M059J (cell line): ENCODE results near the gene TNIP1. TPM values are rescaled to one million over a fixed set of nuclear protein-coding genes. Genes with fewer than 3 reads are reported as not detected.

Experiments
- DNase-seq: peaks from one replicate; pipeline ENCODE4 v3.0.0-alpha.2; 2012; ENCODE audit warnings: low read depth
- total RNA-seq: library from RNA; depleted of rRNA; stranded (reverse); fragments of >200 nt; shearing (Covaris generic); gene quantifications from 2 replicates; pipeline ENCODE4 v1.2.3, GENCODE V29; 2014

TNIP1 gene
- total RNA-seq, 1 experiment from 2014 or later: 116 TPM

DNA sequence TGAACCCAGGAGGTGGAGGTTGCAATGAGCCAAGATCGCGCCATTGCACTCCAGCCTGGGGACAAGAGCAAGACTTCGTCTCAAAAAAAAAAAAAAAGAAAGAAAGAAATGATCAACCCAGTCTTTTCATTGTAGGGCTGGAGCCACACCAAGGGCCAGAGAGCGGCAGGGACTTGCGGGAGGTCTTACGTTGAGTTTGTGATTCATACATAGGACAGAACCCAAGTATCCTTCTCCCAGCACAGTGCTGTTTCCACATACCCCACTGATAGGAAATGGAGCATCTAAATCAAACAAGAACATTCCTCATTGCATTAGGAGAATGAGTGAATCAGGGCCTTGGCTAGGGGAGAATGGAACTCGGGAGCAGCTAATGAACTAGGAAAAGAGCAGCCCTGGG is 3.5 kb upstream of the TNIP1 start:
- DNase-seq: no peak

DNA sequence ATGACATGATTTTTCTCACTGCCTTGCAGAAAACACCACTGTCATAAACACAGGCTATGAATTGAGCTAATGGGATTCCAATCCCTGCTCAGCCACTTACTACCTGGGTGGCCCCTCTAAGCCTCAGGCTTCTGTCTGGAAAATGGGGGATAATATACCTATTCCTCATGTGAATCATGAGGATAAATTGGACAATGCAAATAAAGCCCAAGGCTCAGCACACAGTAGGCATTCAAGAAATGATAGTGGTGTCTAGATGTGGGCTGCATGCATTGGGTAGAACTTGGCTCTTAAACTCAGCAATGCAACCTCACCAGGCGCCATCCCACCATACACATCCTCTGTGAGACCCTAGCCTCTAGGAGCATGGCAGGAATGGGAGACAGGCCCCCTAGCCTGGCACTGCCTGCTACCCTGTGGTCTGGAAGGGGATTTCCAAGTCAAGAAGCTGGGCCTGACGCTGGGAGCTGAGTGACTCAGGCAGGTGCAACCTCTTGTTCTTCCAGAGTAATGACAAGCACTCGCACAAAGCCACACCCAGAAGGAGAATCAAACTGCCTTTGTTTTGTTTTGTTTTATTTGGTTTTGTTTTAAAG is 2.3 kb upstream of the TNIP1 start:
- DNase-seq: peak; percentile 84

DNA sequence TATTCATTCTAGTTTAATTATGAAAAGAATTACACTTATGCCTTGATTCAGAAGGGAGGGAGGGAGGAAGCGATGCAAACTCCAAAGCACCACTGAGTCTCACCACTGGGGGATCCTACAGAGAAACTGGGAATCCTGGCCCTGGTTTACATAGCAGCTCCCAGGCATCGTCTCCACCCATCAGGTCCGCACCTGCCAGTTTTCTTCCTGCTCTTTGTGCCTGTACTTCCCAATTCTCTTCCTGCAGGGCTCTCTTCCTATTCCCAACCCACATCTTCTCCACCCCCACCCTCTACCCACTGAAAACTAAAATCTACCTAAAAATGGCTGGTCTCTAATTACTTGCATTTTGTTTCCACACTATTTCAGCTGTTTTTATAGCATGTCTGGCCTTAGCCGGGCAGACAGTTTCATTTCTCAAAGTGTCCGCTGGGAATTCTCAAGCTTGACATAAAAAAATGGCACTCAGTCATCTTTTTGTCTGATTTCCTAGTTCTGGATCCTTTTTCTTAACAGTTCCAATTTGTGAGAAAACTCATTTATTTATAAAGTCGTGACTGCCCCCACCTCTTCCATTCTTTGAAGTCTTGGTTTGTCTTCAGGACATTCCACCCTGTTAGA is 1.6 kb upstream of the TNIP1 start:
- peak; percentile 43 for DNase-seq

DNA sequence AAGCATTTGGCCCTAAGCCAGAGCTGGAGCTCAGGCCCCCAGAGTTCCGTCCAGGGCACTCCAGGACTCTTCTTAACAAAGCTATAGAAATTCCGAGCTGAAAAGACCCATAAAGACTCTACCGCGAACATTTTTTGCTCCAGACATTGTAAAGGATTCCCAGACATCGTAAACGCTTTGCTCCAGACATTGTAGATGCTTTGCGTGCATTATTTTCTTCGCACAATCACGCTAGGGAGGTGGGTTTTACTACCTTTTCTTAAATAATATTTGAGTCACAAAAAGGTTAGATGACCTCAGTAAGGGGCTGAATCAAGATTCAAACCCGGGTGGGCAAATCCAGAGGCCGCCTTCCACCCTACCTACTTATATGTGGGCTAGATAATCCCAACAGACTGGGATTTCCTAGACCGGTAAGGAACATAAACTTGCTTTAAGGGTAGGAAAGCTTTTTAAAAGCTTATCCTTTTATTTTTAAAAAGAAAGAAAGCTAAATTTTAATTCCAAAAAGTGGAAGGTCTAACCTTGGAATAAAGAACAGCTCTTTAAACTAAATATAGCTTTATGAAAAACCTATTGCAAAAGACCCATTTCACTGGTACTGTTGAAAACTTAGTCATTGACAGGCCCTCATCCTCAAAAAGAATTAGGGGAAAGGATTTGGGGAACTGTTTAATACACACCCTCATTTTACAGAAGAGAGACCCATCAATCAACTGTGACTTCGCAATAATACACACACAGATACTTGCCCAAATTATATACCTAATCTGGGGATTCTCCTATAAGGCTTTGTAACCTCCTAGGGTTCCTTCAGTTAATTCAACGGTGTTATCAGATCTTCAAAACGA is 822 bp upstream of the TNIP1 start:
- DNase-seq: peak; percentile 71

DNA sequence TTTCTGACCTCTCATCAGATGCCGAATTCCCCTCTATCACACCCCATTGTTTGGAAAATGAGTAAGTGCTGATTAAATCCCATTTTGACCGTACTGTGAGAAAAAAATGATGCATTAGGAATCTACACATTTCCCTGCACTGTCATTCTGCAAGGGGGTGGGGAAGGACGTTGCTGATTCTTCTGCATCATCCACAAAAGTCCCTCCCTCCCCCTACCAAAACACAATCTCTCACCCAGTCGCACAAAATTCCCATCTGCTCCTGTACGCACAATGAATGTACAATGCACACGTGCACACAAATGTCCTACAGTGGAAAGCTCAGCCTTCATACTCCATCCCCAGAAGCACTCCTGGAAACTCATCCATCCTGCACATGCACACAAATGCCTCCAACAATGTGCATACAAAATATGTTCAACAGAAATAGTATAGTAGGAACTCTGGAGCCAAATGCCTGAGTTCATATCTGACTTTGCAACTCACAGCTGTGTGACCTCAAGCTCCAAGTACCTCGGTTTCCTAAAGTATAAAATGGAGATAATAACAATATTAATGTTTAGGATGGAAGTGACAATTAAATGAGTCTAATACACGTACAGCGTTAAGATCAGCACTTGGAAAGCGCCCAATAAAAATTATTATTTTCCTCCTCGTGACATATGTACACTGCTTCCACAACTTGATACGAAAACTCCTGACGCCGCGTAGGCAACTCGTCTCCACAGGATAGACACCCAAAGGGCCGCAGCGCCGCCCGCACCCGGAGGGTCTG is 809 bp downstream of the TNIP1 start:
- DNase-seq: peak; percentile 80

DNA sequence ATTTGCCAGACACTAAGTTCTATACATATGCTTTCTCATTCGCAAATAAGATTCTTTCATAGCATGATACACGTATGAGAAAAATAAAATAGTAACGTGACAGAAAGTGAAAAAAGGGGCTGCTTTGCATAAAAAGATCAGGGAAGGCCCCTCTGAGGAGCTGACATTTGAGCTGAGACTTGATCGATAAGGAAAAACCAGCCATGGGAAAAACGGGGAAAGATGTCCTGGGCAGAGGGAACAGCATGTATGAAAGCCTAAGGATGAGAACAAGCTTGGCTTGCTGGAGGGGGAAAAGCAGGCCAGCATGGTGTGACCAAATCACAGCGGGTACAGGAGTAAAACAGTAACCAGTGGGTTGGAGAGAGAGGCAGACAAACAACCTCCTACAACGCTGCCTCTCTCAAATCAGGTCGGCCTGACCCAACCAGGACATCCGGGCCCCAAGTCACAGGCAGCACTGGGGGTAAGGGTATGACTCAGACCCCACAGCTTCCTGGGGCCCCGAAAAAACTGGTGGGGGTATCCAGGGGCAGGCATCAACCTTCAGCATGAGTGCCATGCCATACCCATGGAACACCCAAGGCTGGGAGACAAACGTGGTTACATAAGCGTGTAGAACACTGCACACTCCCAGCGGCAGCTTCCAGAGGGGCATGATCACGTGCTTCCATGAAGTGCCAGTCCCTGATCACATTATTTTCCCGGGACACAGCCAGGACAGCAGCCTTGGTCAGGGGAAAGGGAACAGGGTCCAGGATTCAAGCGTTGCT is 2.2 kb downstream of the TNIP1 start:
- DNase-seq: peak; percentile 50

DNA sequence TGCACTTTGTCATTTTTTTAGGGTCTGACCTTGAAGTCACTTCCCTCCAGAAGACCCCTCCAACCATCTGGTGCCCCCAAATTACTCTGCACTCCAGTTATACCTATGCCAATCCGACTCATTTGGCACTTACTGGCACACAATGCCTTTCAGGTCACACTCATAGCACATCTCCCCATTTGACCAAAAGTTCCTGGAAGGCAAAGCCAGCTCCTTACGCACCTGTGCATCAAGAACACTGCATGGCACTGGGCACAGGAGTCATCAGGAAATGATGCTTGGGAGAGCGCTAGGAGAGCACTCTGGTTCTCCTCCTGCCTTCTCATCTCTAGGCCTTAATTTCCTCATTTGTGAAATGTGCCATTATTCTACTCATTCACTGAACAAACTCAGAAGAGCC is 2.9 kb downstream of the TNIP1 start:
- no peak for DNase-seq

DNA sequence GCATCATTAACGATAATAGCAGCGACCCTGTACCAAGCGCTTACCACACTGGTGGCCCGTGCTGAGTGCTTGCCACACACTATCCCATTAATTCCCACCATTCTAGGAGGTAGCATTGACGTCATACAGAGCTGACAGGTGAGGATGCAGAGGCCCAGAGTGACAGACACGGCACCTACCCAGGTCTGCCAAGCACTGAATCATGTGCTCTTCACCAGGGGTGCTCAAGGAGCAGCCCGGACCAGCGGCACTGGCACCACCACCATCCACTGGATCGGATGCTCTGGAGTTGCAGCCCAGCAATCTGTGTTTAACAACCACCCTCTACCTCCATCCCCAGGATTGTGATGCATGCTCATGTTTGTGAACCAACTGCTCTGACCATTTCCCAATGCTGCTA is 3.4 kb downstream of the TNIP1 start:
- no peak for DNase-seq

DNA sequence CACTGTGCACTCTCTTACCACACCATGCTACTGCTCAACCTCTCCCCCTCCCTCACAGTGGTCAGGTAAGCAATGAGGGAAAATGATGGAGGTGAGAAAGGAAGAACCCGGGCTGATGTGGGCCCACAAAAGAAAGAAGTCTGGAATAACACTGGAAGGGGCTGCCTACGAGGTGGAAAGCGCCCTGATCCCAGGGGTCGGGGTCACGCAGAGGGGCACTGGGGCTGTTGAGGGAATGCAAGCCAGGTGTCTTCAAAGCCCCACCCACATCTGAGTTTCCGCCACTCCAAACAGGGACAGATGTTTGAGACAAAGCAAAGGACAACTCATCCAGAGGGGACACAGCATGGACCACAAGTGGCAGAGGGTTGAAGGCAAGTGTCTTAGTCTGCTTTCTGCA is 4.2 kb downstream of the TNIP1 start:
- no peak for DNase-seq

DNA sequence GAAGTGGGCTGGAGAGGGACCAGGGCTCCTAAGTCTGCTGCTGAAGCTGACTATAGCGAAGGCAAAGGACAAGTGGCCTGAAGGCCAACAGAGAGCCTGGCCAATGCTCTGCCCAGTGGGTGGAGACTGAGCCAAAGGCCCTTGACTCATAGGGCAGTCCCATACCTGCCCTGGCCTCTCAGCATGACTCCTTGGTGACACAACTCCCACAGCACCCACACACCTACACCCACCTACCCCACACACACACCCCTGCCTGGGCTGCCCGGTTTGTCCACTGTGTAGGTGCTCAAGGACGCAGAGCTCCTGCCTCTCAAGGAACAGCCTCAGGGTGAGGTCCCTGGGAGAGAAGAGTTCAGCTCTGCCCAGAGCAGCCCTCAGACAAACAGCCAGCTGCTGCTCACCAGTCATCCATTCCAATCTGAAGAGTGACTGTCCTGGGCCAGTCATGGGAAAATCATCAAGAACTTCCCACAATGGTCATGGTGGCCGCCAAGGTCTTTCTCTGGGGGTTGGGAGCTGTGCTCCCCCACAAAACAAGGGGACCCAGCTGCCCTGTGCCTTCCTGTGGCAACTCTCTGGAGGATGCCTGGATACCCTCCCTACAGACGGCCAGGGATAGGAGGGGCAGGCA is 5.0 kb downstream of the TNIP1 start:
- DNase-seq: peak; percentile 87

DNA sequence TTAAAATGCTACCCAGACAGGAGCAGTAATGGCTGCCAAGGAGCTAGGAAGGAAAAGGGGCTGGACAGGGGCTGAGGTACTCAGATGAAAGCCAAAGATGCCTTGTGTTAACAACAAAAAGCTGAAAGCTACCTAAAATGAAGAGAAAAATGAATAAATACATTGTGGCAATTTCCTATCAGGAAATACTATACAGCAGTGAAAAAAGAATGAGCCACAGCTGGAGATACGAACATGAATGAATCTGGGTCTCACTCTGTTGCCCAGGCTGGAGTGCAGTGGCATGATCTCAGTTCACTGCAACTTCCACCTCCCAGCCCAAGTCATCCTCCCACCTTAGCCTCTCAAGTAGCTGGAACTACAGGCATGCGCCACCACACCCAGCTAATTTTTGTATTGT is 6.3 kb downstream of the TNIP1 start:
- no peak for DNase-seq

DNA sequence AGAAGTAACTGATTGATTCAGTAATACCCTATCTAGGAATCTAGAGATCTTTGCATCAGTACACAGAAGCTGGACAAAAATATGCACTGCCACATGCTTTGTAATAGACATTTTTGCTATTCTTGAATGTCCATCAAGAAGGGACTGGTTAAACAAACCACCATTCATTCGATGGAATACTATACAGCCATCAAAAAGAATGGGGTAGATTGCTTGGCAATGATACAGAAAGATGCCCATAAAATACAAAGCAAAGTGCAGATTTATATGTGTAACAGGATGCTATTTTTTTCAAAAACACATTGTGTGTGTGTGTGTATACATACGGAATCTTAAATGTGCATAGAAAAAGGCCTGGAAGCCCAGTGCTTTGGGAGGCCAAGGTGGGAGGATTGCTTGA is 7.6 kb downstream of the TNIP1 start:
- no peak for DNase-seq

DNA sequence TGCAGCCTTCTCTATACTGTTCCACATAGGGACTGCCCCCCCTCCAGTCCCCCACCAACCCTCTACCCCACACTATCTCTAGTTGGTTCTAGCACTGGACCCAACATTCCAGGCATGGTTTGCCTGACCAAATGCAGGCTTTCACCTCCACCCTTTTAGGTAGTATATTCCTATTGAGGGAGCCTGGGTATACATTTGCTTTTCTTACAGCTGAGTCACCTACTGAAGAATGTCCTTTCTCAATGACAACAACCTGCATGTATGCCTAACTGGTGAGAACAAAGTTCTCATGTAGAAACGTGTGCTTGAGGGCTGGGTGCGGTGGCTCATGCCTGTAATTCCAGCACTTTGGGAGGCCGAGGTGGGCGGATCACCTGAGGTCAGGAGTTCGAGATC is 8.2 kb downstream of the TNIP1 start:
- peak; percentile 92 for DNase-seq

DNA sequence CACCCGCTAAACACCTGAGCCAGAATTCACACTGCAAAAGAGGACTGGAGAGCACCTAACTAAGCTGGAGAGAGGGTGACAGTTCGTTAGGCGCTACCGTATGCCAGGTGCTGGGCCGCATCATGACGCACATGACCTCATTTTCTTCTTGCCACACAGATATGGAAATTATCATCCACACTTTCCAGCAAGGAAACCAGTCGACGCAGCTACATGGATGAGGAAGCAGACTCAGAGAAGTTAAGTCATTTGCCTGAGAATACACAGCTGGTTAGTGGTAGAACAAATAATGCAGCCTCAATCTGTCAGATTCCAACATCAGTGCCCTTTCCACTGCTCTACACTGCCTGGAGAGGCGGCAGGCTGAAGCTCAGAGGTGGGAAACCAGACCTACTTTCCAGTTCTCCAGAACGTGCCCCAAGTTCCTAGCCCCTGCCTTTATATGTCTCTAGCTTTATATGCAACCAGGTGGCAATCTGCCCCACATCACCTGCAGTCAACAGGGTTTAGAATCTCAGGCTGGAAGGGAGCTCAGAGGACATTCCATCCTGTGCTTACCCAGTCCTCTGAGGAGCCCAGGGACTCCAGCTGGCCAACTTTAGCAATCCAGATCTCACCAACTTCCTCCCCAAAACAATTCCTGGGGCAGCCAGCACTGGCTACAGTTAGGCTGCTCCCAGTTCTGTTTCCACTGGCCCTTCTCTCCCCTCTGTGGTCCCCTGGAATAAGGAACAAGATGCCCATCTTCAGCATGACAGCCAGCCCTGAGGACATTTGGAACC is 8.8 kb downstream of the TNIP1 start:
- DNase-seq: peak; percentile 41

DNA sequence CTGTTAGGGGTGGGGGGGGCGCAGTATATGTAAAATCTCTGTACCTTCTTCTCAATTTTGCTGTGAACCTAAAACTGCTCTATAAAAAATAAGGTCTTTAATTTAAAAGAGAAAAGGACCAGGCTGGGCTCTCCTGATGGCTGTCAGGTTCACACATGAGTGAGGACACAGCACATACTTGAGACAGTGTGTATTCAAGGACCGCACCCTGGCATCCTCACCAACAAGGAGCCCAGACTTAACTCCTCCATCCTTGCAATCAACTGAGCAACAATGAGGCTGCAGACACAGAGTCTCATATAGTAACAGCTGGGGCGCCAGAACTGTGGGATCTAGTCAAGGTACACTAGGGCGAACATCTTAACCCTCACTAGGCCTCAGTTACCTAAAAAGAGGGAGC is 9.8 kb downstream of the TNIP1 start:
- DNase-seq: no peak

DNA sequence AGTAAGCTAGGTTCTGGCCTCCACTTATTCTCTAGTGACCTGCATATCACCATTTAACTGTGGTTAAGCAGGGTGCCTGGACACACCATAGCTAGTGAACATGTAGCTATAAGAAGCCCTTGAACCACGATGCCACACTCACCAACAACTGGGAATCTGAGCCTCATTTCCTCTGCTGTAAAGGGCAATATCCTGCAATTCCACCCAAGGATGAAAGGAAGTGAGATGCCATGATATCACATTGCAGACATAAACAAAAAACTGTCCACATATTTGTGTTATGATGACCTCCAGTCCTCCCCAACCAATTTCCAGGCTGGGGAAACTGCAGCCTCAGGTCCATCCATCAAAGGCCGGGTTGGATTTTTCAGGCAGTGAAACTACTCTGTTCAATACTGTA is 10.4 kb downstream of the TNIP1 start:
- peak; percentile 65 for DNase-seq

DNA sequence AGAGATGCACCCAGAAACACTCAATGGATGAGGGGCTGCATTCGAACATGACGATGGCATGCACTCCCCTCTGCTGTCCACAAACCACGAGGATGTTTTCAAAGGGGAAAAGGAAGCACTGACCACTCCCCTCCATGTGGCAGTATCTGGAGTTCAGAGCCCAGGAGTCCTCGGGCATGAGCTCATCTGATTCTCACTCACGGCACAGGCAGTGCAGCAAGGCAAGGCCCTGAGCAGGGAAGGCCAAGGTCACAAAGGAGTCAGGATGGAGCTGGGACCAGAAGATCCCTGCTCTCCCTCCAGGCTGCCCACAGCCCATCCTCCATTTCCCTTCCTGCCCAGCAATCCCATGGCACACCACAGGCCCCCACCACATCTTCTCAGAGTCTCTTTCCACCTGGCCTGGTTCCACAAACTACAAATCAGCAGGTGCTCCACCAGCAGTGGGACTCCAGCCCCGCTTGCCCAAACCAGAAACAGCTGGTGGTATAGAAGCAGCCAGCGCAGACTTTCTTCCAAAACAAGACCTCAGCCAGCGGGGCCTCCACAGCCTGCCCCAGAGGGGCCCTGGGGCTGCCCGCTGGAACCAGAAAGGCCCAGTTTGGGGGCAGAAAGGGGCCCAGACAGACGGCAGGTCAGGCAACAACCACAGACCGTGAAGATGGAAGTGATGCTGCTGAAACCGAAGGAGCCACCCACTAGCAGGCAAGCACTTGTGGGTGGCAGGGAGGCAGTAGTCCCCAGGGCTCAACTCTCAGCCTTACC is 12.2 kb downstream of the TNIP1 start:
- DNase-seq: peak; percentile 48

DNA sequence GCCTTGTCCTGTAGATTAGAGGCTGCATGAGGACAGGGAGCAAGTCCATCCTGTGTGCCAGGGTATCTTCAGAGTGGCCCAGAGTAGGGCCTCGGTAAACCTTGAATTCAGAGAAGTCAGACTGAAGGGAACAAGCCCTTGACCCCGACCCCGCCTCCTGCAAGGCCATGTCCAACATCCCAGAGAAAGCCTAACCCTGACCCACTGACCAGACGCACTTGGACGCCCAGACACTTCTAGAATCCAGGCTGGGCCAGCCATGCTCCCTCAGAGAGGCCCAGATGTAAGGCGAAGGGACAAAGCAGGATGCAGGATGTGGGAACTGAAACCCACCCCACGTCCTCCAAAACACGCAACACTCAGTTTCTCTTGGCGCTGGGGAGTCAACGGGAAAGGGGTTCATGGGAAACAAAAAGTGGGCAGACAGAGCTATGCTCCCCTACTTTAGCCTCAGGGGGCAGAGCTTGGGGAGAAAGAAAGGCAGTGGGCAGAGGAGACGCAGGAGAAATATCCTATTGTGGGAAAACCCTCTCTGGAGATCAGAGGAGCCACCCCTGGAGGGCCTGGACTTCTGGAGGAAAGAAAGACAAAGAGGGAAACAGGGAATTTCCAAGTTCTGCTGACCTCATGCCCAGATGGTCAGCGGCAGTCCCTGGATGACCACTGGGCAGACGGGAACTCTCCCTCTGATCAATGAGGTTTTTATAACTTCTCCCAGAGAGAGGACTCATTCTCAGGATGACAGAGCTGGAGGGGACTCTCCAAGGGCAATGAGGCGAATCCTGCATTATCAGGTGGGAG is 13.0 kb downstream of the TNIP1 start:
- DNase-seq: peak; percentile 39

DNA sequence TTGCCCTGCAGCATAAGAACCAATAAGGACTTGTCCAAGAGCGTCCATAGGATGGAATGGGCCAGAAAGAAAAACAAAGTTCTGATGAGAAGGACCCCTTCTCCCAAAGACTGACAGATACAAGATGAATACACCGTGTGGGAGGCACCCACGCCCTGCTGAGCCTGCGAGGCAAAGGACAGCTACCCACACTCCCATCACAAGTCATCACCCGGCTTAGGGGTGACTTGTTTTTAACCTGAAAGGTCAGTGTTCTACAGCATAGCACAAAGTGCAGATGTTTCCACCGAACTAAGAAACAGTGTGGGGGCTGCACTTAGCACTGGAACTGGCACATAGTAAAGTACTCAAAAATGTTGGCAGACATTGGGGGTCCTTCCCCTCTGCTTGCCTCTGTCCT is 13.9 kb downstream of the TNIP1 start:
- DNase-seq: no peak
